NCI-H1092 treated with DMSO at 0.1 percent for 48 hours (cell line): ENCODE results near the gene CD164L2.
"Not testable (repeated sequence)": the region's sequence is repeated elsewhere in the genome, so short reads cannot be mapped to it uniquely, and the experiment has no call there.

Experiments used
- DNase-seq: peaks from one replicate; lab custom pipeline; 2025; lab: John Stamatoyannopoulos, UW

CD164L2 gene

GRCh38 chr1:27384797-27385196 lies 1.7 kb upstream of the CD164L2 start:
- not testable (repeated sequence) for DNase-seq

- DNase-seq = no peak
These were observed 528 bp upstream of the CD164L2 start for GRCh38 chr1:27383661-27384060.

- DNase-seq = no peak
These were observed 967 bp downstream of the CD164L2 start for GRCh38 chr1:27381969-27382762.

GRCh38 chr1:27380766-27381733 lies 2.1 kb downstream of the CD164L2 start:
- no peak for DNase-seq

- no peak for DNase-seq
These were observed 2.9 kb downstream of the CD164L2 start for GRCh38 chr1:27380224-27380623.

- DNase-seq = no peak
These were observed 3.5 kb downstream of the CD164L2 start for GRCh38 chr1:27379564-27380122.

DNA sequence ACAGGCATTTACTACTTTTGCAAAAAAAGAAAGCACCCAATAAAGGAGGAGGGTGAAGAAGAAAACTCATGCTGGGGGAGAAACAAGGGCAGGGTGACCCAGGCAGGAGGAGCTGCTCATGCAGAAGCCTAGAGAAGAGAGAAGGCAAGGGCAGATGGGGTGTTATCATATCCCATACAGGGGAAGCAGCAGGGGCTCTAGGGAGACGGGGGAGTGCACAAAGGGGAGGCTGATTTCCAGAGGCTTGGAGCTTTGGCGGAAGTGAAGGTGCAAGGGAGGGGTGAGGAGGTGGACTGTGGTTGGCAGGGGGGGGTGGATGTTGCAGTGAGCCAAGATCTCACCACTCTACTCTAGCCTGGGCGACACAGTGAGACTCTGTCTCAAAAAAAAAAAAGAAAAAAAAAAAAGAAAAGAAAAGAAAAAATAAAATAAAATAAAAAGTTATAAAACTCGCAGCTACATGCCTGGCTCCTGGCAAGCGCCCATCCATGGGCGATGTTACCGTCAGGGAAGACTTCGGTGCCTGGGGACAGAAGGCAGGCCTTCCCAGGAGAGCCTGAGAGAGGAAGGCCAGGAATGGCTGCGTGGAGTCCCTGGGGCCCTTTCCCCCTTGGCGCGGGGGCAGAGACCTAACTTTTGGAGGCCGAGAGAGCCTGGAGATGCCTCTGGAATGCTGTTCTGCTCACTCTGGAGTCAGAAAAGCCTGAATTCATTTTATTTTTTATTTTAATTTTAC lies 5.2 kb downstream of the CD164L2 start:
- DNase-seq = no peak

DNA sequence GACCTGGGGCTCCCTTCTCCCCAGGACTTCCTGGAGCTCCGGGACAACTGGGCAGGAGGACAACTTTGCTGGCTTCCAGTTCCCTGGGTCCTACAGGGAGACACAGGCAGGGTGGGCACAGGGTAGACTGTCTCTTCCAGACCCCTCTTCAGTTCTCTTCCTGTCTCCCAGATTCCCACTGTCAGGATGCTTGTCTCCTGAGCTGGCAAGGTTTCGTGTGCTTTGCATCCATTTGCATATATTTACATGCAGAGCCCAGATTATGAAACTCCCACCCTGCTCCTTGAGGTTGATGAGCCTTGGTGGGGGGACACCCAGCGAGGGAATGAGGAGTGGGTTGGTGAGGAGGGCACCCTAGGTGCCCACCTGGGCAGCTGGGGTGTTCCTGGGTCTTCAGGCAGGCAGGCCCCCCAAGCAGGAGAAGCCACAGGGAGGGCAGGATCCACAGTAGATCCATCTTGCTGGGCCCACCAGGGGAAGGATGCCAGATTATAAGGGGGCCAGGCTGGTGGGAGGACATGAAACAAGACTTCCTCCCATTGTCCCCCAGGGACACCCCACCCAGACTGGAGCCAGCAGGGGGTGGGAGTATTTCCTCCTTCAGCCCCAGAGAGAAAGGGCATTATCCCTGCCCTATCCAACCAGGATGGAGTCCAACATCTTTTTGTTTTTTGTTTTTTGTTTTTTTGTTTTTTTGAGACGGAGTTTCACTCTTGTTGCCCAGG lies 8.6 kb downstream of the CD164L2 start, which contains the start of gene FCN3:
Gene FCN3 (minus strand): TSS at position 463 of the 725 bp plus-strand sequence. CDS start 6 bp downstream, at position 457.
- no peak for DNase-seq

DNA sequence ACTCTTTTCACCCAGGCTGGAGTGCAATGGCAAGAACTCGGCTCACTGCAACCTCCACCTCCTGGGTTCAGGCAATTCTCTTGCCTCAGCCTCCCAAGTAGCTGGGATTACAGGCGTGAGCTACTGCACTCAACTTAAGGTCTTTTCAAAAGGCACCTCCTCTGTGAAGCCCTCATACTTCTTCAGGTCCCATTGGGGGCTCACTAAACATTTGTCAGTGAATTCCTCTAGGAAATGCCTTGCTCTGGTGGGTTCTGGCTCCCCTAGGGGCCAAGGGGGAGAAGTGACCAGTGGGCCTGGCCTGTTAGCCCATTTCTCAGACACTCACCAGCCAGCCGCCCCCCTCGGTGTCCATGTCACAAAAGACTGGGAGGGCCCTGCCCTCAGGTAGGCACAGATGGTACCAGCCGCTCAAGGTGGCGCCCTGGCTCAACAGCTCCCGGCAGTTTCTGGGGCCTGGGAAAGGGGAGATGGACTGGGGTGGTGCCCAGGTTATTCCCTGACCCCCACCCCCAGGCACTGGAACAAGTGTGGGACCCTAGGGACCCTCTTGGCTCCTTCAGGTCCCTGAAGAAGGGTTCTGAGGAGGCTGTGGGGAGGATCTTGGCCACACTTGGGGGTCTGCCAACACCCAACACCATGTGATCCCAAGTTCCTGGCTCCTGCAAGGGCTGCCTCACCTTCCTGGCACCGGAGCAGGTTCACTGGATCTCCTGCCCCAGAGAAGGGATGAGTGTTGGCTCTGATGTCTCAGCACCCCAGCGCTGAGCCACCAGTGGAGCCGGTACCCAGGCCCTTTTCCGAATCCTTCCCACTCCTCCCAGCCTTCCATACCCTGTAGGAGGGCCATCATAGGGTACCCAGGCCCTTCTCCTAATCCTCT lies 10.1 kb downstream of the CD164L2 start:
- DNase-seq = no peak

GRCh38 chr1:27372022-27372807 lies 10.9 kb downstream of the CD164L2 start:
- DNase-seq = no peak

- DNase-seq = no peak
These were observed 14.1 kb downstream of the CD164L2 start for GRCh38 chr1:27368869-27369582.

- no peak for DNase-seq
These were observed 15.9 kb downstream of the CD164L2 start for GRCh38 chr1:27367160-27367650.

DNA sequence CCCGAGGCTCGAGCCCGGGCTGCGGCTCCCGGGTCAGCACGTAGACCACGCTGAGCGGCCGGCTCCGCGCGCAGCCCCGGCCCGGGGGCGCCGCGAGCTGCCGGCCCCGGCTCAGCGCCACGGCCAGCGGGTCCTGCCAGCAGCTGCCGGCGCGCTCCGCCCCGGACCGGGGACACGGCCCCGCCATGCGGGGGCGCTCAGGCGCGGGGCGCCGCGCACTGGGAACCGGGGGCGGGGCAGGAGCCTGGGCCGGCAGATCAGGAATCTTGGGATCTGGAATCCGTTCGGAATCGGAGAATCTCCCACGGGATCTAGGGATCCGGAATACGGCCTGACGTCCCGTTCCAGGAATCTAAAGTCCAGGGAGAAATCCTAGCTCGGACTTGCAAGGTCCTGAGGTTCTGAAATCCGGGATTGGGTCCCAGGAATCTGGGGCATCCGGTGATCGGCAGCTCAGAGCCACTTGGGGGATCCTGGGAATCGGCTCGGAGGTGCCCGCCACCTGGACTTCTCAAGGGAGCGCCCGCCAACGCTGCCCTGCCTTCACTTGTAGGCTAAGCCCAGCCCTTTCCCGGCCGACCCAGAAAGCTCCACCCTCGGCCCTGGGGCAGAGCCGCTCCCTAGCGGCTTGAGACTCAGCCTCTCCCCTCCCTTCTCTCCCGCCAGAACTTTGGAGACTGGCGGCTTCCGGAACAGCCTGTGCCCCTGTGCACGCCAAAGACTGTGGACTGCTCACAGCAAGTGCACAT lies 16.5 kb downstream of the CD164L2 start, which contains the start of gene MAP3K6:
Gene MAP3K6 (minus strand): TSS at position 551 of the 749 bp plus-strand sequence. CDS start 364 bp downstream, at position 187.
- DNase-seq = no peak

- DNase-seq = peak; percentile 36
These were observed 17.1 kb downstream of the CD164L2 start for GRCh38 chr1:27366113-27366410.

- peak; percentile 53 for DNase-seq
These were observed 17.6 kb downstream of the CD164L2 start for GRCh38 chr1:27365372-27366112.

GRCh38 chr1:27364696-27365371 lies 18.3 kb downstream of the CD164L2 start:
- DNase-seq = no peak
